Activated B cell treated with CpG ODN at 0.5 μM for 24 hours (primary cell): ENCODE measurements around the gene RNF214. TPM values are rescaled to one million over a fixed set of nuclear protein-coding genes. Genes with fewer than 3 reads are reported as not detected.

ENCODE experiments used
- ATAC-seq: fragments of 200-7000 bp; cut with Tn5 transposase; one replicate; pipeline ENCODE4 v1.10.0; 2021; ENCODE audit warnings: low read depth, mild to moderate bottlenecking, moderate library complexity
- CTCF ChIA-PET: fragments of 350-600 bp; sonication (Branson Sonifier 250); formaldehyde crosslinking; loops from one replicate; lab custom pipeline; 2021; ENCODE audit warnings: antibody characterized with exemption; lab: Charles Lee
- POLR2A ChIA-PET: fragments of 350-600 bp; sonication (Branson Sonifier 250); formaldehyde crosslinking; loops from one replicate; lab custom pipeline; 2021; ENCODE audit warnings: antibody characterized with exemption; lab: Charles Lee
- DNase-seq: peaks from one replicate; pipeline ENCODE4 v3.0.0; 2022
- H3K27ac Mint-ChIP-seq: one replicate; pipeline ENCODE4 v1.8.0; 2020; ENCODE audit warnings: mixed read lengths
- H3K27me3 Mint-ChIP-seq: one replicate; pipeline ENCODE4 v1.8.0; 2021; ENCODE audit warnings: mixed read lengths
- H3K36me3 Mint-ChIP-seq: one replicate; pipeline ENCODE4 v1.8.0; 2021; ENCODE audit warnings: low read depth, mixed read lengths
- H3K4me1 Mint-ChIP-seq: one replicate; pipeline ENCODE4 v1.8.0; 2021; ENCODE audit warnings: mixed read lengths
- H3K4me3 Mint-ChIP-seq: one replicate; pipeline ENCODE4 v1.8.0; 2020; ENCODE audit warnings: mild to moderate bottlenecking, mixed read lengths
- H3K9me3 Mint-ChIP-seq: one replicate; pipeline ENCODE4 v1.8.0; 2020; ENCODE audit warnings: mixed read lengths
- intact Hi-C: fragments of 100-400 bp; cut with micrococcal nuclease; formaldehyde crosslinking; loops from one replicate; pipeline ENCODE4 v1.15.1; 2024
- total RNA-seq: library from RNA; stranded (reverse); gene quantifications from 2 replicates; pipeline ENCODE4 v1.2.3, GENCODE V29; 2022
- TF ChIP-seq, protein P1 (sequence below): fragments of 200-600 bp; IDR thresholded peaks from one replicate; pipeline ENCODE4 v1.8.0; 2022; ENCODE audit warnings: antibody characterized with exemption, mild to moderate bottlenecking

The RNF214 gene
- total RNA-seq, 1 donor from 2014 or later = 18.7 TPM

DNA sequence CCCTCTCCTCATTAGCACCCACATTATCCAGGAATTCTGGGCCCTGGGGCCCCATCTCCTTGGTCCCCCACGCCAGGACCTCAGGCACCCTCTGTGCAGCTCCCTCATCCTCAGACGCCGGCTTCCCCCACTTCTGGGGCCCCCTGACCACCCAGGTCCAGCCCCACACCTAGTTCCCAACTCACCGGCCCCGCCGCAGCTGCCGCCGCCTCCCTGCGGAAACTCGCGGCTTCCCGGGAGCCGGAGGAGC, 704 bp upstream of the RNF214 start, which contains the start of gene PCSK7:
Gene PCSK7 (minus strand): TSS at position 232 of the 250 bp plus-strand sequence. CDS start 2,229 bp downstream, outside the sequence.
- Mint-ChIP-seq H3K27me3 (no peaks in the 10 kb centered on the region), H3K4me3 (peak within 1 kb of the TSS; percentile 100), H3K27ac (peak within 1 kb of the TSS; percentile 100), H3K36me3 (peaks cover 49% of the 10 kb centered on the region), H3K9me3 (no peaks in the 10 kb centered on the region), H3K4me1 (peaks cover 47% of the 10 kb centered on the region)
- ATAC-seq (no peak), DNase-seq (no peak)
- intact Hi-C loops = loop anchor here (1.0 to 10.0 kb wide), 9 partner anchors 42 to 1203 kb away; partner anchors contain the start of genes CEP164, KMT2A, PAFAH1B2 and SIK3
- ChIA-PET CTCF (interaction anchor here (0.6 to 8.1 kb wide), 9 partner anchors 12 to 714 kb away, joined by 3 to 119 read pairs (median 3); partner anchors contain the start of genes PAFAH1B2 and SIDT2), POLR2A (interaction anchor here (0.5 to 5.9 kb wide), 10 partner anchors 43 to 585 kb away, joined by 3 to 89 read pairs (median 12); partner anchors contain the start of genes BUD13, CEP164, PAFAH1B2 and SIDT2)
- TF ChIP-seq, protein P1, sequence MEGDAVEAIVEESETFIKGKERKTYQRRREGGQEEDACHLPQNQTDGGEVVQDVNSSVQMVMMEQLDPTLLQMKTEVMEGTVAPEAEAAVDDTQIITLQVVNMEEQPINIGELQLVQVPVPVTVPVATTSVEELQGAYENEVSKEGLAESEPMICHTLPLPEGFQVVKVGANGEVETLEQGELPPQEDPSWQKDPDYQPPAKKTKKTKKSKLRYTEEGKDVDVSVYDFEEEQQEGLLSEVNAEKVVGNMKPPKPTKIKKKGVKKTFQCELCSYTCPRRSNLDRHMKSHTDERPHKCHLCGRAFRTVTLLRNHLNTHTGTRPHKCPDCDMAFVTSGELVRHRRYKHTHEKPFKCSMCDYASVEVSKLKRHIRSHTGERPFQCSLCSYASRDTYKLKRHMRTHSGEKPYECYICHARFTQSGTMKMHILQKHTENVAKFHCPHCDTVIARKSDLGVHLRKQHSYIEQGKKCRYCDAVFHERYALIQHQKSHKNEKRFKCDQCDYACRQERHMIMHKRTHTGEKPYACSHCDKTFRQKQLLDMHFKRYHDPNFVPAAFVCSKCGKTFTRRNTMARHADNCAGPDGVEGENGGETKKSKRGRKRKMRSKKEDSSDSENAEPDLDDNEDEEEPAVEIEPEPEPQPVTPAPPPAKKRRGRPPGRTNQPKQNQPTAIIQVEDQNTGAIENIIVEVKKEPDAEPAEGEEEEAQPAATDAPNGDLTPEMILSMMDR = no peak

DNA sequence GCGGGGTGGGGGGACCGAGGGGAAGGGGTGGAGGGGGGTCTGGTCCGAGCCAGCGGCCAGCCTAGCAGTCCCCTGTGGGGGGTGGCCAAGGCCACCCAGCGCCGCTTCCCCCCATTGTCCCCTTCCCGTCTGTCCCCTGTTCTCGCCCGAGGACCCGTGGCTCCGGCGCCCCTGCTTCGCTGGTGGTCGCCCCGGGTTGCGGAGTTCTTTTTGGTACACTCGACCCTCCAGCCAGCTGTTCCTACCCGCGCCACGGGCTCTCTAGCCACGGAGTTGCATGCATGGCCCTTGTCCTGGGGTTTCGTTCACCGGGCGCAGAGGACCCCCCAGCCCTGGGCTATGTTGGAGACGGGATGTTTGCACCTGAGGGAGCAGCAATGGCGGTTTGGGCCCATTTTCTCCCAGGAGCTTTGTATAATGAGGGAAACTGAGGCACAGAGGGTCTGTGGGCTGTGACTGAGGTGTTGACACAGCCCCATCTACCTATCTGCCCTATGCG, 489 bp downstream of the RNF214 start:
- Mint-ChIP-seq H3K27ac (peak overlapping the region; percentile 74), H3K4me3 (peak overlapping the region; percentile 88), H3K27me3 (no peaks in the 10 kb centered on the region), H3K4me1 (peaks cover 42% of the 10 kb centered on the region), H3K9me3 (no peaks in the 10 kb centered on the region), H3K36me3 (peaks cover 38% of the 10 kb centered on the region)
- ChIA-PET POLR2A (interaction anchor here (0.7 to 5.9 kb wide), 6 partner anchors 44 to 584 kb away, joined by 3 to 89 read pairs (median 12); partner anchors contain the start of genes PAFAH1B2 and SIDT2), CTCF (interaction anchor here (1.5 to 8.1 kb wide), 2 partner anchors 11 to 52 kb away, joined by 3 to 119 read pairs; partner anchors contain the start of gene SIDT2)
- ATAC-seq (no peak), DNase-seq (no peak)
- TF ChIP-seq, protein P1 = no peak
- intact Hi-C loops = loop anchor here (1.0 to 10.0 kb wide), 8 partner anchors 44 to 1202 kb away; partner anchors contain the start of genes CEP164, KMT2A and PAFAH1B2

DNA sequence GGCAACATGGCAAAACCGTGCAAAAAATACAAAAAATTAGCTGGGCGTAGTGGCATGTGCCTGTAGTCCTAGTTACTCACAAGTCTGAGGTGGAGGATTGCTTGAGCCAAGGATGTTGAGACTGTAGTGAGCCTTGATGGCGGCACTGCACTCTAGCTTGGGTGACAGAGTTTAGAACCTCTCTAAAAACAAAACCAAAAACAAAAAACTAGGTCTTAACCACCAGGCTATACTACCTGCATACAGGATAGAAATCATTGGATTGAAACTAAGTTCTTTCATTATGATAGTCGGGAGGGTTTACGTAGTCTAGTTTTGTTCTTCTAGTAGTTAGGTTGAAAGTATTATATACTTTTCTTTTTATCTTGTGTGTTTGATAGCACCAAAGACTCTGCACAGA, 5.8 kb downstream of the RNF214 start:
- Mint-ChIP-seq H3K4me3 (no peak overlapping the region), H3K27me3 (no peaks in the 10 kb centered on the region), H3K27ac (no peak overlapping the region), H3K9me3 (no peaks in the 10 kb centered on the region), H3K4me1 (peaks cover 11% of the 10 kb centered on the region), H3K36me3 (peaks cover 31% of the 10 kb centered on the region)
- DNase-seq = no peak
- TF ChIP-seq, protein P1 = no peak
- POLR2A ChIA-PET = no interaction called here
- CTCF ChIA-PET = no interaction called here
- no peak for ATAC-seq
- intact Hi-C loops = loop anchor here (10.0 kb wide), 1 partner anchor 1197 kb away; the partner anchor contains the start of gene KMT2A

DNA sequence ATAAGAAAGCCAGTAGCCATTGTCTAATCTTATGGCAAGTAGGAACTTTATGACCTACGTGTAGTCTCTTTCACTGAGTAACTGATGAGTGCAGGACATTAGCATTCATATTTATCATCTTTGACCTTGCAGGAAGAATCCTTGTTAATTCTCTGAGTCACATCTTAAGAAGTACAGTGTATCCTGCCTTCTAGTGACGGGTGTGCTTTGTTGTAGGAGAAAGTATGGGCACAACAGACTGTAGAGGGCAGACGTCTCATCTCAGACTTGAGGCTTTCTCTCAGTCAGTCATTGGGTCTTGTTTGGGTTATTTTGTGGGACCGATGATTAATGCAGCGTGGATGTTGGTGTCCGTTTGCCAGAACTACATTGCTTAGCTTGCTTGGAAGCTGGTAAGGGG, 6.8 kb downstream of the RNF214 start:
- H3K27ac Mint-ChIP-seq = no peak overlapping the region
- CTCF ChIA-PET = no interaction called here
- H3K27me3 Mint-ChIP-seq = no peaks in the 10 kb centered on the region
- no peak overlapping the region for H3K4me3 Mint-ChIP-seq
- ATAC-seq = no peak
- TF ChIP-seq, protein P1 = no peak
- POLR2A ChIA-PET = interaction anchor here (0.6 kb wide), 1 partner anchor 94 kb away, joined by 3 read pairs; no protein-coding TSS in a partner anchor
- no peak for DNase-seq
- H3K9me3 Mint-ChIP-seq = no peaks in the 10 kb centered on the region
- intact Hi-C loops = loop anchor here (10.0 kb wide), 1 partner anchor 1196 kb away; the partner anchor contains the start of gene KMT2A
- peaks cover 39% of the 10 kb centered on the region for H3K36me3 Mint-ChIP-seq
- peaks cover under 1% of the 10 kb centered on the region for H3K4me1 Mint-ChIP-seq

DNA sequence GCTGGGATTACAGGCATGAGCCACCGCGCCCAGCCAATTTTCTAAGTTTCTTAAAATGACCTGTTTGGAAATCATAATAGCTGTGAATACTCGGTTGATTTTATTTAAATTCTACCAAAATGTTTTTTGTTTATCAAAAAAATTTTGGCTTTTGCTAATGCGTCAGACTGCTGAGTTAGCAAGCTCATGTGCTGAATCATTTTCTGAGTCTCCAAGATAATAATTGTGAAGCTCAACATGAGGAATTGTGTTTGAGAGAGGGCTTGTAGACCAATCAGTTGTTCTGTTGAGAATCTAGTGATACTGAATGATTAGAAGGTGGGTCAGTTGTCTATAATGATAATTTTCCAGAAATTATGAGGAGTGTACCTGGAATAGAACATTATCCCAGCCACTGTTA, 15.9 kb downstream of the RNF214 start:
- no peaks in the 10 kb centered on the region for H3K4me1 Mint-ChIP-seq
- peaks cover 62% of the 10 kb centered on the region for H3K36me3 Mint-ChIP-seq
- DNase-seq (no peak), ATAC-seq (no peak)
- H3K4me3 Mint-ChIP-seq = no peak overlapping the region
- POLR2A ChIA-PET = no interaction called here
- H3K27ac Mint-ChIP-seq = no peak overlapping the region
- H3K9me3 Mint-ChIP-seq = no peaks in the 10 kb centered on the region
- H3K27me3 Mint-ChIP-seq = no peaks in the 10 kb centered on the region
- intact Hi-C loops = no loop called here
- TF ChIP-seq, protein P1 = no peak
- CTCF ChIA-PET = no interaction called here
